CD4-positive, alpha-beta memory T cell (primary cell): Measurements from ENCODE around the gene DNAJC6. TPM values are rescaled to one million over a fixed set of nuclear protein-coding genes. Genes with fewer than 3 reads are reported as not detected.

Experiments used
- CTCF ChIA-PET: fragments of 350-600 bp; sonication (Branson Sonifier 250); formaldehyde crosslinking; loops from one replicate; lab custom pipeline; 2021; ENCODE audit warnings: inconsistent platforms; ENCODE audit not compliant: partially characterized antibody; lab: Charles Lee
- POLR2A ChIA-PET: fragments of 350-600 bp; sonication (Branson Sonifier 250); formaldehyde crosslinking; loops from one replicate; lab custom pipeline; 2021; ENCODE audit not compliant: partially characterized antibody; lab: Charles Lee
- DNase-seq, 5 donors: peaks; one replicate each; pipeline versions ENCODE4 v3.0.0 to v3.0.0-alpha.2; 2020 to 2022; ENCODE audit warnings: mixed read lengths in 1 of 5
- H3K27ac ChIP-seq: one replicate; pipeline ENCODE4 v1.7.0; 2013; ENCODE audit warnings: low read depth, low read length
- H3K27me3 ChIP-seq: 2 replicates; pipeline ENCODE4 v1.7.0; 2013; ENCODE audit warnings: mild to moderate bottlenecking, low read length, moderate library complexity; ENCODE audit not compliant: insufficient read depth
- H3K36me3 ChIP-seq: 2 replicates; pipeline ENCODE4 v1.7.0; 2013; ENCODE audit warnings: mild to moderate bottlenecking, low read length, moderate library complexity; ENCODE audit not compliant: insufficient read depth
- H3K4me1 ChIP-seq: 2 replicates; pipeline ENCODE4 v1.7.0; 2013; ENCODE audit warnings: mild to moderate bottlenecking, low read length, moderate library complexity; ENCODE audit not compliant: insufficient read depth
- H3K4me3 ChIP-seq, 2 donors: one replicate each; pipeline ENCODE4 v1.7.0; 2013; ENCODE audit warnings: low read length in 2 of 2, mild to moderate bottlenecking in 1 of 2
- H3K9me3 ChIP-seq, 2 donors: one replicate each; pipeline ENCODE4 v1.7.0; 2013; ENCODE audit warnings: low read length in 2 of 2, control low read depth in 1 of 2; ENCODE audit not compliant: control insufficient read depth in 1 of 2
- H3K27ac Mint-ChIP-seq, 7 donors: one replicate each; pipeline ENCODE4 v1.8.0; 2020 to 2021; ENCODE audit warnings: mixed read lengths in 7 of 7, mild to moderate bottlenecking in 6 of 7, inconsistent platforms in 3 of 7, moderate library complexity in 3 of 7
- H3K27me3 Mint-ChIP-seq, 2 donors: one replicate each; pipeline ENCODE4 v1.8.0; 2020 to 2021; ENCODE audit warnings: mixed read lengths in 2 of 2
- H3K36me3 Mint-ChIP-seq, 2 donors: one replicate each; pipeline ENCODE4 v1.8.0; 2020 to 2021; ENCODE audit warnings: mixed read lengths in 2 of 2, inconsistent platforms in 1 of 2, mild to moderate bottlenecking in 1 of 2
- H3K4me1 Mint-ChIP-seq, 4 donors: one replicate each; pipeline ENCODE4 v1.8.0; 2020 to 2021; ENCODE audit warnings: mixed read lengths in 4 of 4, mild to moderate bottlenecking in 1 of 4
- H3K4me3 Mint-ChIP-seq, 8 donors: one replicate each; pipeline ENCODE4 v1.8.0; 2020 to 2021; ENCODE audit warnings: mixed read lengths in 8 of 8, mild to moderate bottlenecking in 7 of 8, moderate library complexity in 6 of 8, inconsistent platforms in 3 of 8
- H3K9me3 Mint-ChIP-seq, 8 donors: one replicate each; pipeline ENCODE4 v1.8.0; 2020 to 2021; ENCODE audit warnings: mixed read lengths in 8 of 8, mild to moderate bottlenecking in 5 of 8, inconsistent platforms in 3 of 8, moderate library complexity in 1 of 8
- intact Hi-C: fragments of 100-400 bp; cut with micrococcal nuclease; formaldehyde crosslinking; loops from one replicate; pipeline ENCODE4 v1.15.1; 2023
- polyA plus RNA-seq, 2 donors: library from polyadenylated mRNA; unstranded; fragments of 300-500 nt; fragmentation: Illumina TruSeq; gene quantifications; one replicate each; pipeline ENCODE4 v1.2.3, GENCODE V29; 2021
- total RNA-seq, 2 experiments: library from RNA; stranded (reverse); gene quantifications; one replicate each; pipeline ENCODE4 v1.2.3, GENCODE V29; 2021

The DNAJC6 gene
- total and polyA plus RNA-seq, 4 experiments from 2014 or later: 0.35 to 4.3 (median 2.2) TPM

DNA sequence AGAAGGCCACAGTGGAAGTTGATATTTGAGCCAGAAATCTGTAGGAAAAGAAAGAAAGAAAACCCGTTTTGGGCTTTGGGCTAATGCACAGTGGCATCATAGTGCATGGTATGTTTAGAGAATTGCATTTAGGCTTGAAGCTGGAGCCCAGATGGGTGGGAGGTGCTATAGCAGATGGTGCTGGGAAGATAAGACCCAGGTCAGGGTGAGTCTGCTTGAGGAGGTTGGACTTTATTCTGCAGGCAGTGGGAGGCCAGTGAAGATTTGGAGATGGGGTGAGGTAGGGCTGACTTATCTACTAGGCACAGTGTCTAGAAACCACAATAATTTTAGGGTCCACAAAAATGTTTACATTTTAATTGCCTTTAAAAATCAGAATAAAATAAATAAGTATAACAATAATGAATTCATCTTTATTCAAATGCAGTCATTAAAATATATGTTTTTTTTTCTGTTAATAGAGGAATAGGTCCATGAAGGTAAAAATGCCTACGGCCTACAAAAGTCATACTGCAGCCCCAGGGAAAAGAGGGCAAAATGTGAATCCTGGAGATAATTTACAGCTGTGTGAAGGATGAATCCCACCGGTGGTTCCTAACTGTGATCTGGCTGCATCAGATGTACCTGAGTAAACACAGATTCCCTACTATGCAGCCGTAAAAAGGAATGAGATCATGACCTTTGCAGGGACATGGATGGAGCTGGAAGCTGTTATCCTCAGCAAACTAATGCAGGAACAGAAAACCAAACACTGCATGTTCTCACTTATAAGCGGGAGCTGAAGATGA, 8.7 kb downstream of the DNAJC6 start:
- no peaks in the 10 kb centered on the region for H3K36me3 ChIP-seq
- H3K27me3 ChIP-seq: no peaks in the 10 kb centered on the region
- ChIA-PET POLR2A (no interaction called here), CTCF (no interaction called here)
- Mint-ChIP-seq H3K9me3 (peaks cover 2 to 13% (median 4%) of the 10 kb centered on the region in 8 donors), H3K4me1 (no peaks in the 10 kb centered on the region), H3K4me3 (no peak overlapping the region), H3K36me3 (peaks cover 4 to 14% of the 10 kb centered on the region in 2 donors), H3K27me3 (peaks cover 3 to 6% of the 10 kb centered on the region in 2 donors), H3K27ac (no peak overlapping the region)
- H3K4me3 ChIP-seq: no peak overlapping the region
- no peaks in the 10 kb centered on the region for H3K4me1 ChIP-seq
- no peaks in the 10 kb centered on the region for H3K9me3 ChIP-seq
- DNase-seq: no peak
- no peak overlapping the region for H3K27ac ChIP-seq
- intact Hi-C loops: no loop called here

DNA sequence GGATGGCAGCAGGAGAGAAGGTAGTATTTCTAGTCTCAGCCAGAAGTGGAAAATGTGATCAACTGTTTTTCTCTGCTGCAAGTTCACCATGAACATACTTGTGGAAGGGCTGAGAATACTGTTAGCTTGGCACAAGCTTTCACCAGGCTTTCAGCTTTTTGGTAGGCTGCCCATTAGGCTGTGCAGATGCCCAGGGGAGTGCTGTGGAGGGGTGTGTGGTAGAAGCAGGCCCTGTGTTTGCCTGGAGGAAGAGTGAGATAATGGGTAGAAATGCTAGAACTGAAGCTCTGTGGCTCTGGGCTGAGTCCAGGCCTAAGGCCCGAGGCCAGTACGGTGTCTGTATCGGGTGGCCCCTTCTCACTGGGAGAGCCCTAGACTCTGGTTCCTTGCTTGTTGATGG, 9.8 kb downstream of the DNAJC6 start:
- ChIA-PET POLR2A (no interaction called here), CTCF (no interaction called here)
- Mint-ChIP-seq H3K27me3 (peaks cover 1 to 6% of the 10 kb centered on the region in 2 donors), H3K36me3 (peaks cover 4 to 11% of the 10 kb centered on the region in 2 donors), H3K4me1 (peaks cover 0 to 2% (median 0%) of the 10 kb centered on the region in 4 donors), H3K9me3 (peaks cover 2 to 12% (median 7%) of the 10 kb centered on the region in 8 donors), H3K27ac (no peak overlapping the region), H3K4me3 (no peak overlapping the region)
- Histone ChIP-seq H3K4me1 (no peaks in the 10 kb centered on the region), H3K27ac (no peak overlapping the region), H3K36me3 (no peaks in the 10 kb centered on the region), H3K9me3 (no peaks in the 10 kb centered on the region), H3K4me3 (no peak overlapping the region), H3K27me3 (no peaks in the 10 kb centered on the region)
- intact Hi-C loops: no loop called here
- no peak for DNase-seq

GRCh38 chr1:65319754-65320153, 10.4 kb downstream of the DNAJC6 start:
- Mint-ChIP-seq H3K27ac (no peak overlapping the region), H3K36me3 (peaks cover 4 to 11% of the 10 kb centered on the region in 2 donors), H3K9me3 (peaks cover 2 to 12% (median 7%) of the 10 kb centered on the region in 8 donors), H3K4me3 (no peak overlapping the region), H3K4me1 (peaks cover 0 to 2% (median 0%) of the 10 kb centered on the region in 4 donors), H3K27me3 (peaks cover 1 to 6% of the 10 kb centered on the region in 2 donors)
- no peaks in the 10 kb centered on the region for H3K9me3 ChIP-seq
- no peaks in the 10 kb centered on the region for H3K4me1 ChIP-seq
- no peak for DNase-seq
- no peak overlapping the region for H3K4me3 ChIP-seq
- ChIA-PET CTCF (no interaction called here), POLR2A (no interaction called here)
- no peaks in the 10 kb centered on the region for H3K36me3 ChIP-seq
- no peaks in the 10 kb centered on the region for H3K27me3 ChIP-seq
- no peak overlapping the region for H3K27ac ChIP-seq
- intact Hi-C loops: no loop called here

- intact Hi-C loops: no loop called here
- Histone ChIP-seq H3K27me3 (no peaks in the 10 kb centered on the region), H3K27ac (no peak overlapping the region), H3K36me3 (no peaks in the 10 kb centered on the region), H3K4me1 (no peaks in the 10 kb centered on the region), H3K4me3 (no peak overlapping the region), H3K9me3 (no peaks in the 10 kb centered on the region)
- ChIA-PET CTCF (no interaction called here), POLR2A (no interaction called here)
- DNase-seq: no peak
- peaks cover 4 to 11% of the 10 kb centered on the region in 2 donors for H3K36me3 Mint-ChIP-seq
- H3K4me3 Mint-ChIP-seq: no peak overlapping the region
- peaks cover 2 to 12% (median 7%) of the 10 kb centered on the region in 8 donors for H3K9me3 Mint-ChIP-seq
- H3K27me3 Mint-ChIP-seq: peaks cover 1 to 6% of the 10 kb centered on the region in 2 donors
- H3K4me1 Mint-ChIP-seq: peaks cover 0 to 2% (median 0%) of the 10 kb centered on the region in 4 donors
- no peak overlapping the region for H3K27ac Mint-ChIP-seq
These were observed 12.5 kb downstream of the DNAJC6 start for GRCh38 chr1:65321879-65322278.

DNA sequence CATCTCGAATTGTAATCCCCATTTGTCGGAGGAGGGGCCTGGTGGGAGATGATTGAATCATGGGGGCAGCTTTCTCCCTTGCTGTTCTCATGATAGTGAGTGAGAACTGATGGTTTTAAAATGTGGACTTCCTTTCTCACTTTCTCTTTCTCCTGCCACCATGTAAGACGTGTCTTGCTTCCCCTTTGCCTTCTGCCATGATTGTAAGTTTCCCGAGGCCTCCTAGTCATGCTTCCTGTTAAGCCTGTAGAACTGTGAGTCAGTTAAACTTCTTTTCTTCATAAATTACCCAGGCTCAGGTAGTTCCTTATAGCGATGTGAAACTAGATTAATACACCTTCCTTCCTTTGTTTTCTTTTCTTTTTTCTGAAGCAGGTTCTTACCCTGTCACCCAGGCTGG, 13.9 kb downstream of the DNAJC6 start:
- H3K4me1 Mint-ChIP-seq: peaks cover 0 to 2% (median 0%) of the 10 kb centered on the region in 4 donors
- H3K27ac Mint-ChIP-seq: peak overlapping the region in 1 of 7 donors; percentile 44
- H3K4me3 Mint-ChIP-seq: no peak overlapping the region
- Histone ChIP-seq H3K27me3 (no peaks in the 10 kb centered on the region), H3K27ac (no peak overlapping the region), H3K4me1 (no peaks in the 10 kb centered on the region), H3K4me3 (no peak overlapping the region), H3K36me3 (no peaks in the 10 kb centered on the region), H3K9me3 (no peaks in the 10 kb centered on the region)
- H3K9me3 Mint-ChIP-seq: peaks cover 2 to 12% (median 7%) of the 10 kb centered on the region in 8 donors
- no peak for DNase-seq
- intact Hi-C loops: no loop called here
- ChIA-PET POLR2A (no interaction called here), CTCF (no interaction called here)
- H3K27me3 Mint-ChIP-seq: peaks cover 1 to 6% of the 10 kb centered on the region in 2 donors
- peaks cover 3 to 7% of the 10 kb centered on the region in 2 donors for H3K36me3 Mint-ChIP-seq

DNA sequence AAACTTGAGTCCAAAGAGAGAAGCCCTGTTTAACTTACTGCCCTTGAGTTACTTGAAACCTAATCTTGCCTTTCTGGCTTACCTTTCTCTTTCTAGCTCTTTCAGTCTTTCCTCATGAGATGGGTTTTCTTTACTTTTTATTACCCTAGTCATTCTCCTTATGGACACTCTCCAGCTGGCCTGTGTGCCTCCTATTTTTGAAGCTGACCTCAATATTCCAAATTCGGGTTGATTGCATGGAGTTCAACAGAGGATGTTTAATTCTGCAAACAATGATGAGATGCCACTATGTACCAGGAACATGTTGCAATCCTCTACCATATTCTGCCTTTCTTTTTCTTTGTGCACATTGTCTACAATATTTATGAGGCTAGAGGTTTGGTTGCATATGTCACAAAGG, 20.7 kb downstream of the DNAJC6 start:
- Mint-ChIP-seq H3K27me3 (peaks cover 0 to 4% of the 10 kb centered on the region in 2 donors), H3K36me3 (peaks cover 0 to 4% of the 10 kb centered on the region in 2 donors), H3K27ac (no peak overlapping the region), H3K4me1 (no peaks in the 10 kb centered on the region), H3K9me3 (peaks cover 0 to 2% (median 0%) of the 10 kb centered on the region in 8 donors), H3K4me3 (no peak overlapping the region)
- Histone ChIP-seq H3K9me3 (no peaks in the 10 kb centered on the region), H3K4me3 (no peak overlapping the region), H3K27me3 (no peaks in the 10 kb centered on the region), H3K36me3 (no peaks in the 10 kb centered on the region), H3K4me1 (no peaks in the 10 kb centered on the region), H3K27ac (no peak overlapping the region)
- no peak for DNase-seq
- ChIA-PET CTCF (no interaction called here), POLR2A (no interaction called here)
- intact Hi-C loops: no loop called here

GRCh38 chr1:65330822-65331221, 21.5 kb downstream of the DNAJC6 start:
- Histone ChIP-seq H3K4me1 (no peaks in the 10 kb centered on the region), H3K27me3 (no peaks in the 10 kb centered on the region), H3K36me3 (no peaks in the 10 kb centered on the region), H3K9me3 (no peaks in the 10 kb centered on the region), H3K4me3 (no peak overlapping the region), H3K27ac (no peak overlapping the region)
- ChIA-PET CTCF (no interaction called here), POLR2A (no interaction called here)
- H3K27me3 Mint-ChIP-seq: peaks cover 0 to 4% of the 10 kb centered on the region in 2 donors
- DNase-seq: no peak
- H3K36me3 Mint-ChIP-seq: peaks cover 0 to 4% of the 10 kb centered on the region in 2 donors
- intact Hi-C loops: no loop called here
- H3K9me3 Mint-ChIP-seq: peaks cover 0 to 2% (median 0%) of the 10 kb centered on the region in 8 donors
- H3K27ac Mint-ChIP-seq: no peak overlapping the region
- H3K4me1 Mint-ChIP-seq: no peaks in the 10 kb centered on the region
- no peak overlapping the region for H3K4me3 Mint-ChIP-seq
